ENCODE measurements around the gene PODNL1.

DNA sequence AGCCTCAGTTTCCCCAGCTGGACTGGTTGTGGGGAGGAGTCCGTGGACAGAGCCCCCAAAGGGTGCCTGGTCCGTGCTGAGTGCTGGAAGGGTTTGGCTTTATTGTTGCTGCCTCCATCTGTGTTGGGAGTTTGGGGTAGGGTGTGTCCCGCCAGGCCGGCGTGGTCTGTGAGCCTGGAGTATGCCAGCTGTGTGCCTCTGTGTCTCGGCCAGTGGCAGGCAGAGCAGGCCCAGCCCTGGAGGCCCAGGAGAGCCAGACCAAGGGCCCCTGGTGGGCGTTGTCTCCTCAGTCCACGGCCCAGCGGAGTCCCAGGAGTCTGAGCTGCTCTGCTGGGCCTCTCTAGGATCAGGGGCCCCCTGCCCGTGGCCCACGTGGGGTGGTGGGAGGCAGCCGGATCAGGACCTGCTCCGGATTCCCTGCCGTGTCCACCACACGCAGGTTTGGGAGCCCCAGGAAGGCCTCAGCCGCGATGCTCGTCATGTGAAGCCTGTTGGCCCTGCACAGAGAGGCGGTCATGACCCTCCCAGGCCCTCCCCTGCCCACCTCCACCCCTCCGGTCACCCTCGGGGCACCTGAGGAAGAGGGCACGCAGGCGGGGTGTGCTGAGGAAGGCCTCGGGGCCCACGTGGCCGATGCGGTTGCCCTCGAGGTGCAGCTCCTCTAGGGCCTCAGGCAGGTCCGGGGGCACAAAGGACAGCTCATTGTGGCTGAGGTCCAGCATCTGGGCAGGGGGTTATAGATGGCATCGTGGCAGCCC is 6.6 kb downstream of the PODNL1 start:
- no peak for TF ChIP-seq CTCF (IDR thresholded peaks at IDR 0.05 in 2 of 3, conservative IDR thresholded peaks at IDR 0.05 in 1 of 3; ENCODE audit: control insufficient read depth in 2 of 3, extremely low read depth in 1 of 3, insufficient read depth in 1 of 3, low read depth in 3 of 3, low read length in 3 of 3)
- no peak for TF ChIP-seq EP300 (IDR thresholded peaks at IDR 0.05; ENCODE audit: borderline replicate concordance in 1 of 2, control insufficient read depth in 1 of 2, low read depth in 2 of 2, low read length in 2 of 2)
- TF ChIP-seq YY1 (IDR thresholded peaks at IDR 0.05; ENCODE audit: low read depth, low read length), result no peak
- no peak for TF ChIP-seq BRCA1 (IDR thresholded peaks at IDR 0.05; ENCODE audit: low read depth, low read length)
- no peak for TF ChIP-seq CHD1 (IDR thresholded peaks at IDR 0.05; ENCODE audit: low read depth, low read length)
- no peak for TF ChIP-seq CHD4 (IDR thresholded peaks at IDR 0.05)
- no peak for TF ChIP-seq NFYB (IDR thresholded peaks at IDR 0.05; ENCODE audit: insufficient read depth, low read depth, low read length)
